Activated T-cell treated with anti-CD3 and anti-CD28 coated beads, Interleukin-2, amount 50 U/mL, for 4 hours (primary cell): ENCODE data around the gene CLEC9A. TPM values are rescaled to one million over a fixed set of nuclear protein-coding genes. Genes with fewer than 3 reads are reported as not detected.

Experiments
- ATAC-seq, 2 donors: fragments of 200-7000 bp; cut with Tn5 transposase; one replicate each; pipeline ENCODE4 v1.10.0; 2021
- DNase-seq: peaks from one replicate; pipeline ENCODE4 v3.0.0-alpha.2; 2020
- H3K27me3 Mint-ChIP-seq: one replicate; pipeline ENCODE4 v1.8.0; 2021; ENCODE audit warnings: low read depth, mixed read lengths
- H3K36me3 Mint-ChIP-seq: one replicate; pipeline ENCODE4 v1.8.0; 2022; ENCODE audit warnings: mixed read lengths; ENCODE audit not compliant: insufficient read depth
- H3K4me1 Mint-ChIP-seq: one replicate; pipeline ENCODE4 v1.8.0; 2021; ENCODE audit warnings: low read depth, mixed read lengths
- H3K4me3 Mint-ChIP-seq: one replicate; pipeline ENCODE4 v1.8.0; 2021; ENCODE audit warnings: mild to moderate bottlenecking, moderate library complexity, mixed read lengths
- H3K9me3 Mint-ChIP-seq: one replicate; pipeline ENCODE4 v1.8.0; 2021; ENCODE audit warnings: mixed read lengths
- total RNA-seq, 3 donors: library from RNA; stranded (reverse); gene quantifications; one replicate each; pipeline ENCODE4 v1.2.1, GENCODE V29; 2021

CLEC9A gene
- total RNA-seq, 3 donors from 2014 or later = not detected

DNA sequence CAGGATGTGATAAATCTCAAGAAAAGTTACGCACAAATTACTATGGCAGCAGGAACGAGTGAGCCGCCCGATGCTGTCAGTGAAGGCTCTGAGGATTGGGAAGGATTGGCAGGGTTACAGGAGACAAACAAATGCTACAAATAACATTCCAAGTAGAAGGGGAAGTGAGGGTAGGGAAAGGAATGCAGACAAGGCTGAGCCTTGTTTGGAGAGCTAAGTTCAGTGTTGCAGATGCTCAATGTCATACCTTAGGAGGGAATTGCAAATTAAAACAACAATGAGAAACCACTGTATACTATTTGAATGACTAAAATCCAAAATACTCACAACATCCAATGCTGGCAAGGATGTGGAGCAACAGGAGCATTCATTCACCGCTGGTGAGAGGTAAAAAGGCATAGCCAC is 1.3 kb downstream of the CLEC9A start:
- ATAC-seq = no peak

DNA sequence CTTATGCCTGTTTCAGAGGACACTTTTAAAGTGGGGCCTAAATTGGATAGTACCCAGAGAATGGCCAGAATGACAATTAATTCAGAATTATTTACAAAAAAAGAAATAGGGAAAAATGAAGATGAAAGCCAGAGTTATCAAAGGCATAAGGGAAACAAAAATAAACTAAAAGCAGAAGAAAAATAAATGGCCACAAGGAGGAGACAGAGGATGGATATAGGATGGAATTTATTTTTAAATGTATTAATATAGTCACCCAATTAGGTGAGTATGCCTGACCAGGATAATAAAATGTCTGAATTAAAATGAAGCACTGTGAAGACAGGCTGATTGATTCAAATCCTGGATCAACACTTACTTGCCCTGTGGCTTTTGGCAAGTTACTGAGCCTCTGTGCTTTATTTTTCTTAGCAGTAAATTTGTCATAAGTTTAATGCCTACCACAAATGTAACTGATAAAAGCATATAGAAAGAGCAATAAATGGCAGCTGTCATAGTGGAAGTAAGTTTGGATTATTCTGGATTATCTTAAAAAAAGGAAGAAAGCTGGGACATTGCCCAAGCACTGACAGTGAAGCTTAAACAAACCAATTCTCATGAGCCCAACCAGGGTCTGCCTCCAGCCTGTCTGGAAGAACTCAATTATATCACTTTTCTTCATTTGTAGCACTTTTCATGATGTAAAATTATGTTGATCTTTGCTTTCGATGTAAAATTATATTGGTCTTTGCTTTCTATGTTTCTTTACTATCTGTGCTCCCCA is 3.5 kb downstream of the CLEC9A start:
- Mint-ChIP-seq H3K4me1 (no peaks in the 10 kb centered on the region), H3K4me3 (no peak overlapping the region), H3K27me3 (no peaks in the 10 kb centered on the region), H3K36me3 (no peaks in the 10 kb centered on the region), H3K9me3 (no peaks in the 10 kb centered on the region)
- no peak for ATAC-seq
- DNase-seq = no peak

More for the DNA sequence above, 1.3 kb downstream of the CLEC9A start:
- H3K27me3 Mint-ChIP-seq = no peaks in the 10 kb centered on the region
- no peaks in the 10 kb centered on the region for H3K36me3 Mint-ChIP-seq
- no peaks in the 10 kb centered on the region for H3K4me1 Mint-ChIP-seq
- H3K9me3 Mint-ChIP-seq = no peaks in the 10 kb centered on the region
- no peak for DNase-seq
- no peak overlapping the region for H3K4me3 Mint-ChIP-seq

DNA sequence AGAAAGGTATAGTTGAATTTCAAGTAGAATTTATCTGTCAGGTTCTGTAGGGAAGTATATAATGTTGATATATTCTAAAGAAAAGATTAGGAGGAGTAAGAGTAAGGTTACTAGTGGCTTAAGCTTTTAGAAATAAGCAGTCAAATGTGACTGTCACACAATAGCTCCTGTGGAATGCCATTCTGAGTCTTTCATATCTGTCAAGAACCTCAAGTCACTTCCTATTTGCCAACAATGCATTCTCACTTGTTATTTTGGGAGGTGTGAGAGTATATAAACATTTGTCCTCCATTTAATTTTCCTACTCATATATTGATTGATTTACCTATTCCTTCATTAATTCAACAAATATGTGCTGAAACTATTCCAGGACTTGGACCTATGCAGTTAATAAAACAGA is 11.7 kb downstream of the CLEC9A start:
- H3K36me3 Mint-ChIP-seq = no peaks in the 10 kb centered on the region
- H3K9me3 Mint-ChIP-seq = no peaks in the 10 kb centered on the region
- no peaks in the 10 kb centered on the region for H3K4me1 Mint-ChIP-seq
- peaks cover 29% of the 10 kb centered on the region for H3K27me3 Mint-ChIP-seq
- DNase-seq (no peak), ATAC-seq (no peak)
- no peak overlapping the region for H3K4me3 Mint-ChIP-seq

DNA sequence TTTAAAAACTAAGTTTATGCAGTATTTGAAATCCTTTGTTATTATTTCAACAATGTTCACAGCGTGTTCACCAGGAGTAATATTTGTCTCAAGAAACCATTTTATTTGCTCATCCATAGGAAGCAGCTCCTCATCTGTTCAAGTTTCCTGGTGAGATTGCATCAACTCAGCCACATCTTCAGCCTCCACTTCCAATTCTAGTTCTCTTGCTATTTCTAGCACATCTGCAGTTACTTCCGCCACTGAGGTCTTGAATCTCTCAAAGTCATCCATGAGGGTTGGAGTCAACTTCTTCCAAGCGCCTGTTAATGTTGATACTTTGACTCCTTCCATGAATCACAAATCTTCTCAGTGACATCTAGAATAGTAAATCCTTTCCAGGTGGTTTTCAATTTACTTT is 18.0 kb downstream of the CLEC9A start:
- H3K4me1 Mint-ChIP-seq = peaks cover 7% of the 10 kb centered on the region
- no peaks in the 10 kb centered on the region for H3K36me3 Mint-ChIP-seq
- DNase-seq (no peak), ATAC-seq (no peak)
- H3K27me3 Mint-ChIP-seq = peaks cover 40% of the 10 kb centered on the region
- no peaks in the 10 kb centered on the region for H3K9me3 Mint-ChIP-seq
- no peak overlapping the region for H3K4me3 Mint-ChIP-seq

DNA sequence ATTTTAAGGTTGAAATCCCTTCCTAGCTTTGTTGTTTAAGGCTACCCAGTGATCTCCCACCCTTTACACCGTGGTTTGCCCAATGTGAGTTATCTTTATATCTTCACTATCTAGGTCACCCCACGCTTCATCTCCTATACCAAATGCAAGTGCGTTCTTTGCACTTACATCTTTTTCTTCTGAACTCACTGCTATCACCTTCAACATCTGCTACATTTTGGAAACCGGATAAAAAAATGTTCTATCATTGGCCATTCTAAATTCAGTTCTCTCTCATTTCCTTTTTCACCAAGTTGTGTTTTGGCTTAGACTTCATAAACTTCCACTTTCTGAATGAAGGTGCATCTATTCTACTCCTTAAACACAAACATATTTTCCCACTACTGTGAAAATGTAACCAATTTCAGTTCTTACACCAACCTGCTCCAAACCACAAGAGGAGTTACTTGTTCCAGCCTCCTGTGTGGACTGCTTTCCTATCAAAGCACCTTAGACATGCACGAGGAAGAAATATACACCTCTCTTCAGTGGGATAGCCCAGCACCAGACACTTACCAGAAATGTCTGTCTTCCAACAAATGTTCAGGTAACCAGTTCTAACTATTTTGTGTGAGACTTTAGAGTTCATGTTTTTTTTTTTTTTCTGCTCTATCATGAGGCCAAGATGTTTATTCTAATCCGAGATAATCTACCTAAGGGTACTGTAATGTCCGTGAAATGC is 21.9 kb downstream of the CLEC9A start:
- no peak overlapping the region for H3K4me3 Mint-ChIP-seq
- no peaks in the 10 kb centered on the region for H3K9me3 Mint-ChIP-seq
- H3K36me3 Mint-ChIP-seq = no peaks in the 10 kb centered on the region
- H3K4me1 Mint-ChIP-seq = peaks cover 7% of the 10 kb centered on the region
- no peak for DNase-seq
- H3K27me3 Mint-ChIP-seq = peaks cover 34% of the 10 kb centered on the region
- peak in 1 of 2 donors; percentile 34 for ATAC-seq

DNA sequence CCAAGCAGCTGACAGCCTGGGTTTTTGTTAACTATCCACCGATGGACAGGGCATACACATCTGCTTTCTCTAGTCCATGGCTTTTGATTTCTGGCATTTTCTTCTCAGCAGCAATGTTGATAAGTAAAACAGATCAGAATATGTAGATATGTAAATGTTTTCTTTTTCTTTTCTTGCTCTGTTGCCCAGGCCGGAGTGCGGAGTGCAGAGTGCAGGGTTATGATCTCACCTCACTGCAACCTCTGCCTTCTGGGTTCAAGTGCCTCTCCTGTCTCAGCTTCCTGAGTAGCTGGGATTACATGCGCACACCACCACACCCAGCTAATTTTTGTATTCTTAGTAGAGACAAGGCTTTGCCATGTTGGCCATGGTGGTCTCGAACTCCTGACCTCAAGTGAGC is 27.9 kb downstream of the CLEC9A start:
- Mint-ChIP-seq H3K4me1 (no peaks in the 10 kb centered on the region), H3K36me3 (no peaks in the 10 kb centered on the region), H3K27me3 (peaks cover 8% of the 10 kb centered on the region), H3K4me3 (no peak overlapping the region), H3K9me3 (no peaks in the 10 kb centered on the region)
- ATAC-seq (no peak), DNase-seq (no peak)

DNA sequence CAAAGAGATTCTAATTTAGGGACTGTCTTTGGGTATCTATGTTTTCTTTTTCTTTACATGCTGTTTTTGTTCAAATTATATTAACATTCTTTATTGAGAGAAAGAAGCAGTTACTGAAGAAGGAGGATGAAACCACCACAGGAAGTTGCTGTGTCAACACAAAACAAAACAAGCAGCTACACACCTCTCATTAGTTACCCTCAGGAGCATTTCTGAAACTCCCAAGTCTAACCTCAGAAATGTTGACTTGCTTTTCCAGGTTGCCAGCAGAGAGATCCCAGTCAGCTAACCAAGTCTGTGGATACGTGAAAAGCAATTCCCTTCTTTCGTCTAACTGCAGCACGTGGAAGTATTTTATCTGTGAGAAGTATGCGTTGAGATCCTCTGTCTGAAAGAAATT is 34.8 kb downstream of the CLEC9A start:
- Mint-ChIP-seq H3K9me3 (no peaks in the 10 kb centered on the region), H3K4me1 (no peaks in the 10 kb centered on the region), H3K36me3 (no peaks in the 10 kb centered on the region), H3K4me3 (no peak overlapping the region), H3K27me3 (peaks cover 23% of the 10 kb centered on the region)
- ATAC-seq (no peak), DNase-seq (no peak)

DNA sequence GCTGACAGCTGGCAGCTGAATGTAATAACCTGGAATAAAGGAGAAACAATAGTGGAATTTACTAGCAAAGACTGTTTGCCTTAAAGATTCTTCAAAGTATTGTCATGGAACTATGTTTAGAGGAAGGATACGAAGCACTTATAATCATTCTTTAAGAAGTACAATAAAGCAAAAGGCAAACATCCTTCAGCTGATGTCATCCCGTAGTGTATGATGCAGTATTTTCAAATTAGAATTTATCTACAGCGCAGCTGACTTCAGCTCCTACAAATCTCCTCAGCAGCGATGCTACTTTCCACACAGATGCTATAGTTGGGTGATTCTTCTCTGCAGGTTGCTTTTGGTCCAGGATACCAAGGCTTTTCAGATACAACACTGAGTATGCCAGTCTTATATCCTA is 36.8 kb downstream of the CLEC9A start:
- H3K4me1 Mint-ChIP-seq = no peaks in the 10 kb centered on the region
- no peaks in the 10 kb centered on the region for H3K36me3 Mint-ChIP-seq
- ATAC-seq (no peak), DNase-seq (no peak)
- H3K4me3 Mint-ChIP-seq = no peak overlapping the region
- H3K27me3 Mint-ChIP-seq = peaks cover 27% of the 10 kb centered on the region
- no peaks in the 10 kb centered on the region for H3K9me3 Mint-ChIP-seq

DNA sequence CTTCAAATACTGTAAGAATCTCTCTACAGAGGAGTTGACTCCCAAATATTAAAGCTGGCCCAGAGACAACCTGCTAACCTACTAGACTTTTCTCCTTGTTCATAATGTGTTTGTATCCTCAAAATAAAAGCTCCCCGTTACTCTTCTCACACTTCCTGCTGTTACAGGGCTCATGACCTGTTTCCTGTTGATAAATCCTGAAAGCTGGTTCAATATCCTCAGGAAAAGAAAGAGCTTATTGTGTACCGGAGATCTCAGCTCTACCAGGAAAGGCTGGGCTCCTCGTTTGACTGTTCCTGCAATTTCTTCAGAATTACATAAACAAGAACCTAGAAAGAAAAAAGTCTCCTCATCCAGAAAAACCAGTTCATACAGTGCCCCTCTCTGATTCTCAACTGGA is 37.5 kb downstream of the CLEC9A start:
- no peaks in the 10 kb centered on the region for H3K4me1 Mint-ChIP-seq
- ATAC-seq = no peak
- H3K4me3 Mint-ChIP-seq = no peak overlapping the region
- H3K36me3 Mint-ChIP-seq = no peaks in the 10 kb centered on the region
- DNase-seq = no peak
- peaks cover 27% of the 10 kb centered on the region for H3K27me3 Mint-ChIP-seq
- no peaks in the 10 kb centered on the region for H3K9me3 Mint-ChIP-seq

DNA sequence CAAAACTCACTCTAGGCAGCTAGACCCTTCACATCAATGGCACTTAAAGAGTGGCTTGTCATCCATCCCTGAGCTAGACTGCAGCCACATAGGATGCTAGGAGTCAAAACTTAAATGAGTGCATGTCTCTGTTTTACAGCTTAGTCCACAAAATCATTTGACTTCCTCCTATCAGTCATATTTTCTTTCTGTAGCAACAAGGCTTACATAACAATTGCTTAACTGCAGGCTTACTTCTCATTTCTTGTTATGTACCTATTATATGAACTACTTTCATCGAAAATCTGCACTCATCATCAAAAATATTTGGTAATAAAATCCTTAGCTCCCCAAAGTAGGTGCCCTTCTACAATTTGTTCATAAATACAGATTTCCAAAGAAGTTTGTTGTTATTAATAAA is 38.2 kb downstream of the CLEC9A start:
- no peaks in the 10 kb centered on the region for H3K36me3 Mint-ChIP-seq
- no peak for DNase-seq
- no peak for ATAC-seq
- no peaks in the 10 kb centered on the region for H3K4me1 Mint-ChIP-seq
- H3K27me3 Mint-ChIP-seq = peaks cover 27% of the 10 kb centered on the region
- H3K4me3 Mint-ChIP-seq = no peak overlapping the region
- H3K9me3 Mint-ChIP-seq = no peaks in the 10 kb centered on the region

DNA sequence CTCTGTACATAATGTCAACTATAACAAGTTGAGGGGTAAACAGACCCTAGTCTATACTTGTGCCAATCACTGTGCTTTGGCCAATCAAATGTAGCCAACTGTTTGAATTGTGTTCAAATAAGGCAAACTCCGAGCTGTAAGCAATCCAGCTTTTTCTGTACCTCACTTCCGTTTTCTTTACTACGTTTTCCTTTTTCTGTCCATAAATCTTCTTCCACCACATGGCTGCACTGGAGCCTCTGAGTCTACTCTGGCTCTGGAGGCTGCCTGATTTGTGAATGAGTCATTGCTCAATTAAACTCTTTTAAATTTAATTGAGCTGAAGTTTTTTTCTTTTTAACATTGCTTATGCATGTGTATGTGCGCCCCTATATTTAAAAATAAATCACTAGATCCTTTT is 38.6 kb downstream of the CLEC9A start:
- no peak overlapping the region for H3K4me3 Mint-ChIP-seq
- H3K4me1 Mint-ChIP-seq = no peaks in the 10 kb centered on the region
- ATAC-seq (no peak), DNase-seq (no peak)
- H3K9me3 Mint-ChIP-seq = no peaks in the 10 kb centered on the region
- no peaks in the 10 kb centered on the region for H3K36me3 Mint-ChIP-seq
- peaks cover 27% of the 10 kb centered on the region for H3K27me3 Mint-ChIP-seq

DNA sequence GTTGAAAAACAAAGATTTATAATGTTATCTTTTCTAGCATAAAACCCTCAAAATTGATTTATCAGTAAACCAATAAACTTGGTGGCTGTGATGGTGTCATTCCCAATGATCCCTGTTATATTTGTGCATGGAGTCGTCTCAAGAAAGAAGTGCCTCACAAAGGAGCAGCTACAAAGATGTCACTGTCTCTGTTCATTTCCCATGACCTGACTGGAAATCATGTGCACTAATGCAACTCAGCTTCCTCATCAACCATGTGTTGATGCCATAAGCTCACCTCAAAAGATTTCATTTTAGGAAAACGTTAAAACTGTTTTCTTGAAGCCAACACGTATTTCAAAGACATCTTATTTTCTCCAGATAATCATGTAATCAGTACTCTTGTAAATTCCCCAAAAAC is 39.5 kb downstream of the CLEC9A start:
- ATAC-seq = no peak
- Mint-ChIP-seq H3K27me3 (peaks cover 24% of the 10 kb centered on the region), H3K36me3 (no peaks in the 10 kb centered on the region)

DNA sequence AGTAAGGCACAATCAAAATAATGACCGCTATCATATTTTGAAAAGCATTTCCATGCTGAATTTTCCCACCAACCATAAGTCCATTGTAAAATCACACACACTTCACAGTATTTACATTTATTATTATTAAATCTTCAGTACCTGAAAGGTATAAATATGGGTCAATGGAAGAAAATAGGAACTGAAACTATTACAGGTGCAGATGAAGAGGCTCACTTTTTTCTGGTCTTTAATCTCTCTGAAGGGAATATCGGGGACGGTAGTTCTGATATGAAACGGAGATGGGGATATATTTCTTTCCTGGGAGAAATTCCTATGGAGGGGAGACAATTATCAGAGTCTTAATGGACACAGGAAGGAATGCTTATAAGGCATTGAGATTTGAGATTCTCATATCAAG is 39.9 kb downstream of the CLEC9A start:
- Mint-ChIP-seq H3K9me3 (no peaks in the 10 kb centered on the region), H3K4me1 (no peaks in the 10 kb centered on the region), H3K27me3 (peaks cover 24% of the 10 kb centered on the region), H3K36me3 (no peaks in the 10 kb centered on the region), H3K4me3 (no peak overlapping the region)
- ATAC-seq (no peak), DNase-seq (no peak)

More for the DNA sequence above, 39.5 kb downstream of the CLEC9A start:
- no peak overlapping the region for H3K4me3 Mint-ChIP-seq
- H3K4me1 Mint-ChIP-seq = no peaks in the 10 kb centered on the region
- no peaks in the 10 kb centered on the region for H3K9me3 Mint-ChIP-seq
- no peak for DNase-seq

DNA sequence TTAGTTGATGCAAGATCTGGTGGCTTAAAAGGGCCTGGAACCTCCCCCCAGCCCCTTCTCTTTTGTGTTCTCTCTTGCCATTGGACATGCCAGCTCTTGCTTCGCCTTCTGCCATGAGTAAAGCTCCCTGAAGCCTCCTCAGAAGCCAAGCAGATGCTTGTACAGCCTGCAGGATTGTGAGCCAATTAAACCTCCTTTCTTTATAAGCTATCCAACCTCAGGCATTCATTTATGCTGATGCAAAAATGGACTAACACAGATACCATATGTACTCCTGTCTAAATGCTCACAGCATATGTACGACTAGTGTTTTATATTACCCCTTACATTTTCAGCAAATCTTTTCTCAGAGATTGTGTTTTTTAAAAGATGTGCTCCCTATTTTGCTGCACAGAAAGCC is 41.6 kb downstream of the CLEC9A start:
- DNase-seq (no peak), ATAC-seq (no peak)
- Mint-ChIP-seq H3K4me3 (no peak overlapping the region), H3K4me1 (no peaks in the 10 kb centered on the region), H3K27me3 (peaks cover 17% of the 10 kb centered on the region), H3K9me3 (no peaks in the 10 kb centered on the region), H3K36me3 (no peaks in the 10 kb centered on the region)

DNA sequence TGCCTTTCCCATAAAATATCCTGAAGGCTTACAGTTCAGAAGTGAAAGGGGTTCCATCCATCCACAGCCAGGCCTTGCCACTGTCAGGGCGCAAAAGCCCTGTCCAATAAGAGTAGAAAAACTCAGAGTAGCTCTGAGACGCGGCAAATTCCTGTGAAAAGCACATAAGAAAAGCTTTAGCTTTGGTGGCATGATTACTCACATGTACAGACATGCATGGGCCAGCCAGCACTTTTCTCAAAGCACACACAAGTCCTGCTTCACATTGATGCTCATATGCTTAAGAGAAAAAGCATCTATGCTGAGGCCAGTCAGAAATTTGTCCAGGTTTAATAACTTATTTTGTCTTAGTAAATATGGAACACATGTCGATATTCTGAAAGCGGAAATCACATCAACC is 42.8 kb downstream of the CLEC9A start:
- Mint-ChIP-seq H3K4me3 (no peak overlapping the region), H3K27me3 (peaks cover 19% of the 10 kb centered on the region), H3K9me3 (no peaks in the 10 kb centered on the region), H3K36me3 (no peaks in the 10 kb centered on the region), H3K4me1 (no peaks in the 10 kb centered on the region)
- DNase-seq (no peak), ATAC-seq (no peak)
